Stomach (tissue), 4 donors: ENCODE results near the gene CDK19.

Experiments
- CTCF ChIP-seq, 7 experiments: fragments of 450-650 bp in 4 of 7; fragments of 200-600 bp in 3 of 7; sonication (generic) in 3 of 7; IDR thresholded peaks; one replicate each; pipeline ENCODE4 v1.5.1; 2016 to 2019; ENCODE audit warnings: antibody characterized with exemption in 7 of 7, control low read depth in 2 of 7, mild to moderate bottlenecking in 1 of 7
- POLR2A ChIP-seq, 4 donors: fragments of 450-650 bp; IDR thresholded peaks; one replicate each; pipeline ENCODE4 v1.6.1; 2016; ENCODE audit warnings: antibody characterized with exemption in 4 of 4, control low read depth in 2 of 4, mild to moderate bottlenecking in 1 of 4, moderate library complexity in 1 of 4

GRCh38 chr6:110831405-110831804 lies 16.1 kb upstream of the CDK19 start:
- TF ChIP-seq CTCF (IDR thresholded peaks at IDR 0.05), result no peak
- no peak for TF ChIP-seq POLR2A (IDR thresholded peaks at IDR 0.05)
